Activated naive CD8-positive, alpha-beta T cell treated with anti-CD3 and anti-CD28 coated beads for 36 hours (primary cell): ENCODE data around the gene TANC2. TPM values are rescaled to one million over a fixed set of nuclear protein-coding genes. Genes with fewer than 3 reads are reported as not detected.
A peak's percentile ranks its signal among the peaks of the same experiment; 100 is the strongest.

Experiments
- DNase-seq: peaks from one replicate; pipeline ENCODE4 v3.0.0; 2021
- H3K27ac Mint-ChIP-seq: one replicate; pipeline ENCODE4 v1.8.0; 2022; ENCODE audit warnings: mild to moderate bottlenecking, moderate library complexity, mixed read lengths
- H3K27me3 Mint-ChIP-seq: one replicate; pipeline ENCODE4 v1.8.0; 2022; ENCODE audit warnings: mild to moderate bottlenecking, mixed read lengths
- H3K36me3 Mint-ChIP-seq: one replicate; pipeline ENCODE4 v1.8.0; 2021; ENCODE audit warnings: mild to moderate bottlenecking, mixed read lengths
- H3K4me1 Mint-ChIP-seq: one replicate; pipeline ENCODE4 v1.8.0; 2021; ENCODE audit warnings: mixed read lengths
- H3K4me3 Mint-ChIP-seq: one replicate; pipeline ENCODE4 v1.8.0; 2022; ENCODE audit warnings: mild to moderate bottlenecking, moderate library complexity, mixed read lengths
- H3K9me3 Mint-ChIP-seq: one replicate; pipeline ENCODE4 v1.8.0; 2022; ENCODE audit warnings: mixed read lengths
- total RNA-seq, 2 experiments: library from RNA; stranded (reverse); gene quantifications; one replicate each; pipeline ENCODE4 v1.2.3, GENCODE V29; 2021

Gene TANC2
- 1 to 10 TPM; 4.2 to 5.9 TPM for total RNA-seq

- Mint-ChIP-seq H3K4me1 (peaks cover 24% of the 10 kb centered on the region), H3K27me3 (peaks cover 33% of the 10 kb centered on the region), H3K36me3 (no peaks in the 10 kb centered on the region), H3K9me3 (no peaks in the 10 kb centered on the region), H3K27ac (peak within 1 kb of the TSS; percentile 85), H3K4me3 (peak within 1 kb of the TSS; percentile 82)
- DNase-seq = peak; percentile 76
Observed at GRCh38 chr17:62965686-62966425, at the start of gene TANC2. TANC2 (plus strand) TSS chr17:62966235; CDS start chr17:63009560, 43,325 bp downstream.

- H3K4me3 Mint-ChIP-seq = no peak overlapping the region
- H3K27me3 Mint-ChIP-seq = peaks cover 9% of the 10 kb centered on the region
- peaks cover 5% of the 10 kb centered on the region for H3K9me3 Mint-ChIP-seq
- DNase-seq = no peak
- H3K27ac Mint-ChIP-seq = no peak overlapping the region
- H3K36me3 Mint-ChIP-seq = no peaks in the 10 kb centered on the region
- no peaks in the 10 kb centered on the region for H3K4me1 Mint-ChIP-seq
Observed at GRCh38 chr17:62916684-62917571, 49.1 kb upstream of the TANC2 start.

GRCh38 chr17:62919388-62919787 is 46.6 kb upstream of the TANC2 start:
- Mint-ChIP-seq H3K4me3 (no peak overlapping the region), H3K27ac (no peak overlapping the region)

GRCh38 chr17:62920300-62920699 is 45.7 kb upstream of the TANC2 start:
- DNase-seq = no peak
- Mint-ChIP-seq H3K9me3 (no peaks in the 10 kb centered on the region), H3K27me3 (peaks cover 9% of the 10 kb centered on the region), H3K36me3 (no peaks in the 10 kb centered on the region), H3K4me3 (no peak overlapping the region), H3K4me1 (no peaks in the 10 kb centered on the region), H3K27ac (no peak overlapping the region)

More at GRCh38 chr17:62919388-62919787, 46.6 kb upstream of the TANC2 start:
- H3K4me1 Mint-ChIP-seq = no peaks in the 10 kb centered on the region
- H3K9me3 Mint-ChIP-seq = no peaks in the 10 kb centered on the region
- H3K36me3 Mint-ChIP-seq = no peaks in the 10 kb centered on the region
- DNase-seq = no peak
- peaks cover 9% of the 10 kb centered on the region for H3K27me3 Mint-ChIP-seq

- no peak overlapping the region for H3K27ac Mint-ChIP-seq
- H3K27me3 Mint-ChIP-seq = peaks cover 2% of the 10 kb centered on the region
- H3K9me3 Mint-ChIP-seq = no peaks in the 10 kb centered on the region
- H3K4me3 Mint-ChIP-seq = no peak overlapping the region
- no peaks in the 10 kb centered on the region for H3K4me1 Mint-ChIP-seq
- DNase-seq = no peak
- H3K36me3 Mint-ChIP-seq = no peaks in the 10 kb centered on the region
Observed at GRCh38 chr17:62921817-62922216, 44.2 kb upstream of the TANC2 start.

- Mint-ChIP-seq H3K9me3 (no peaks in the 10 kb centered on the region), H3K27me3 (no peaks in the 10 kb centered on the region), H3K4me1 (no peaks in the 10 kb centered on the region), H3K27ac (no peak overlapping the region), H3K36me3 (no peaks in the 10 kb centered on the region), H3K4me3 (no peak overlapping the region)
- no peak for DNase-seq
Observed at GRCh38 chr17:62923258-62924150, 42.5 kb upstream of the TANC2 start.

- peaks cover 1% of the 10 kb centered on the region for H3K27me3 Mint-ChIP-seq
- no peak overlapping the region for H3K27ac Mint-ChIP-seq
- no peaks in the 10 kb centered on the region for H3K4me1 Mint-ChIP-seq
- no peak overlapping the region for H3K4me3 Mint-ChIP-seq
- no peaks in the 10 kb centered on the region for H3K9me3 Mint-ChIP-seq
- DNase-seq = no peak
- H3K36me3 Mint-ChIP-seq = no peaks in the 10 kb centered on the region
Observed at GRCh38 chr17:62925267-62925836, 40.7 kb upstream of the TANC2 start.

- Mint-ChIP-seq H3K4me3 (no peak overlapping the region), H3K27me3 (peaks cover 5% of the 10 kb centered on the region), H3K27ac (no peak overlapping the region), H3K36me3 (no peaks in the 10 kb centered on the region), H3K4me1 (no peaks in the 10 kb centered on the region), H3K9me3 (no peaks in the 10 kb centered on the region)
- no peak for DNase-seq
Observed at GRCh38 chr17:62927083-62927482, 39.0 kb upstream of the TANC2 start.

GRCh38 chr17:62929320-62929719 is 36.7 kb upstream of the TANC2 start:
- no peak overlapping the region for H3K27ac Mint-ChIP-seq

GRCh38 chr17:62931101-62931500 is 34.9 kb upstream of the TANC2 start:
- DNase-seq = no peak
- no peaks in the 10 kb centered on the region for H3K9me3 Mint-ChIP-seq
- H3K4me3 Mint-ChIP-seq = no peak overlapping the region
- H3K27me3 Mint-ChIP-seq = peaks cover 15% of the 10 kb centered on the region
- H3K27ac Mint-ChIP-seq = no peak overlapping the region
- no peaks in the 10 kb centered on the region for H3K4me1 Mint-ChIP-seq
- no peaks in the 10 kb centered on the region for H3K36me3 Mint-ChIP-seq

More at GRCh38 chr17:62929320-62929719, 36.7 kb upstream of the TANC2 start:
- Mint-ChIP-seq H3K4me3 (no peak overlapping the region), H3K4me1 (no peaks in the 10 kb centered on the region), H3K27me3 (peaks cover 9% of the 10 kb centered on the region), H3K36me3 (no peaks in the 10 kb centered on the region), H3K9me3 (no peaks in the 10 kb centered on the region)
- DNase-seq = no peak

GRCh38 chr17:62933501-62934385 is 32.3 kb upstream of the TANC2 start:
- DNase-seq = no peak
- Mint-ChIP-seq H3K27ac (no peak overlapping the region), H3K9me3 (no peaks in the 10 kb centered on the region), H3K36me3 (no peaks in the 10 kb centered on the region), H3K27me3 (peaks cover 28% of the 10 kb centered on the region), H3K4me3 (no peak overlapping the region), H3K4me1 (no peaks in the 10 kb centered on the region)

GRCh38 chr17:62935098-62935497 is 30.9 kb upstream of the TANC2 start:
- Mint-ChIP-seq H3K36me3 (no peaks in the 10 kb centered on the region), H3K27me3 (peaks cover 38% of the 10 kb centered on the region), H3K27ac (no peak overlapping the region)

GRCh38 chr17:62935523-62935922 is 30.5 kb upstream of the TANC2 start:
- Mint-ChIP-seq H3K36me3 (no peaks in the 10 kb centered on the region), H3K4me3 (no peak overlapping the region), H3K27me3 (peaks cover 35% of the 10 kb centered on the region), H3K9me3 (peaks cover 4% of the 10 kb centered on the region), H3K27ac (no peak overlapping the region), H3K4me1 (no peaks in the 10 kb centered on the region)
- no peak for DNase-seq

More at GRCh38 chr17:62935098-62935497, 30.9 kb upstream of the TANC2 start:
- H3K4me3 Mint-ChIP-seq = no peak overlapping the region
- H3K4me1 Mint-ChIP-seq = no peaks in the 10 kb centered on the region
- DNase-seq = no peak
- peaks cover 4% of the 10 kb centered on the region for H3K9me3 Mint-ChIP-seq

GRCh38 chr17:62937606-62938005 is 28.4 kb upstream of the TANC2 start:
- H3K9me3 Mint-ChIP-seq = peaks cover 17% of the 10 kb centered on the region
- no peak overlapping the region for H3K4me3 Mint-ChIP-seq
- DNase-seq = no peak
- no peak overlapping the region for H3K27ac Mint-ChIP-seq
- no peaks in the 10 kb centered on the region for H3K36me3 Mint-ChIP-seq
- peaks cover 37% of the 10 kb centered on the region for H3K27me3 Mint-ChIP-seq
- H3K4me1 Mint-ChIP-seq = no peaks in the 10 kb centered on the region
